Measurements from ENCODE around the gene CDH8.

GRCh38 chr16:62079236-62079635 lies 43.0 kb upstream of the CDH8 start:
- TF ChIP-seq EZH2 (IDR thresholded peaks at IDR 0.05; ENCODE audit: borderline replicate concordance) (no peak), EZH2phosphoT487 (IDR thresholded peaks at IDR 0.05; ENCODE audit: low read depth, severe bottlenecking, unreplicated experiment) (no peak)
- TF ChIP-seq, protein P1, sequence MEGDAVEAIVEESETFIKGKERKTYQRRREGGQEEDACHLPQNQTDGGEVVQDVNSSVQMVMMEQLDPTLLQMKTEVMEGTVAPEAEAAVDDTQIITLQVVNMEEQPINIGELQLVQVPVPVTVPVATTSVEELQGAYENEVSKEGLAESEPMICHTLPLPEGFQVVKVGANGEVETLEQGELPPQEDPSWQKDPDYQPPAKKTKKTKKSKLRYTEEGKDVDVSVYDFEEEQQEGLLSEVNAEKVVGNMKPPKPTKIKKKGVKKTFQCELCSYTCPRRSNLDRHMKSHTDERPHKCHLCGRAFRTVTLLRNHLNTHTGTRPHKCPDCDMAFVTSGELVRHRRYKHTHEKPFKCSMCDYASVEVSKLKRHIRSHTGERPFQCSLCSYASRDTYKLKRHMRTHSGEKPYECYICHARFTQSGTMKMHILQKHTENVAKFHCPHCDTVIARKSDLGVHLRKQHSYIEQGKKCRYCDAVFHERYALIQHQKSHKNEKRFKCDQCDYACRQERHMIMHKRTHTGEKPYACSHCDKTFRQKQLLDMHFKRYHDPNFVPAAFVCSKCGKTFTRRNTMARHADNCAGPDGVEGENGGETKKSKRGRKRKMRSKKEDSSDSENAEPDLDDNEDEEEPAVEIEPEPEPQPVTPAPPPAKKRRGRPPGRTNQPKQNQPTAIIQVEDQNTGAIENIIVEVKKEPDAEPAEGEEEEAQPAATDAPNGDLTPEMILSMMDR (IDR thresholded peaks at IDR 0.05; ENCODE audit: poor library complexity) = no peak

Data from hepatocyte (in vitro differentiated cells).